GM18907 (cell line): ENCODE measurements around the gene KLHL3.

ENCODE experiments used
- ATAC-seq: cut with Tn5 transposase; IDR thresholded peaks from one replicate; pipeline ENCODE4 v1.9.1; 2021; ENCODE audit warnings: mild to moderate bottlenecking, moderate library complexity; ENCODE audit not compliant: unreplicated experiment

The KLHL3 gene

GRCh38 chr5:137636099-137636498 lies 99.8 kb downstream of the KLHL3 start:
- no peak for ATAC-seq

- ATAC-seq = no peak
Observed at GRCh38 chr5:137635521-137635921, 100.4 kb downstream of the KLHL3 start.

DNA sequence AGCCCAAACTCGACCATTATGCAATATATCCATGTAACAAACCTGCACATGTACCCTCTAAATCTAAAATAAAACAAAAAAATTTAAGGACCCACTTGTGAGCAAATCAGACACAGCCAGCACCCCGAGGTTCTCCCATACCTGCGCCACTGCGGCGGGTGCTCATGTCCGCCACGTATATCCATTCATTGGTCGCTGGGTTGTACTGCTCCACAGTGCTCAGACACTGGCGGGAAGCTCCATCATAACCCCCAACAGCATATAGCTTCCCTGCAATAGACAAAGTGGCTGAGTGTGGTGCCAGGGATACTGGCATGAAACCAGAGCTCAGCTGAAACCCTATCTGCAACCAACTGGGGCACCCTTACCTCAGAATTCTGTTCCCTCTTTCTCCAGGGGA lies 102.0 kb downstream of the KLHL3 start:
- no peak for ATAC-seq

GRCh38 chr5:137632716-137633115 lies 103.2 kb downstream of the KLHL3 start:
- no peak for ATAC-seq

DNA sequence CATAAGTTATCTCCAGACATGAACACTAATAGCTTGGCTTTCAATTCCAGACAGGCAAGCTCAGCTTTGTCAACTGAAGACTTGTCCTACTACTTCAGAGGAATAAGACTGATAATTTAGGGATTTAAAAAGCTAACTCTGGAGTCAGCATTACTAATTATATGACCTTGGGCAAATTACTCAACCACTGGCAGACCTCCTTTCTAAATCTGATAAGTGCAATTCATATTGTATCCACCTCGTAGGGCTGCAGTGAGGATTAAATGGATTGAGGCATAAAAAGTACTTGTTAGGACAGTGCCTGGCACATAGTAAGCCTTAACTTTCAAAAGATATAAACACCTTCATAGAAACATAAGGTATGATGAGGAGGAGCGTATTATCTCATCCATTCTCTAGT lies 104.4 kb downstream of the KLHL3 start:
- ATAC-seq = no peak

DNA sequence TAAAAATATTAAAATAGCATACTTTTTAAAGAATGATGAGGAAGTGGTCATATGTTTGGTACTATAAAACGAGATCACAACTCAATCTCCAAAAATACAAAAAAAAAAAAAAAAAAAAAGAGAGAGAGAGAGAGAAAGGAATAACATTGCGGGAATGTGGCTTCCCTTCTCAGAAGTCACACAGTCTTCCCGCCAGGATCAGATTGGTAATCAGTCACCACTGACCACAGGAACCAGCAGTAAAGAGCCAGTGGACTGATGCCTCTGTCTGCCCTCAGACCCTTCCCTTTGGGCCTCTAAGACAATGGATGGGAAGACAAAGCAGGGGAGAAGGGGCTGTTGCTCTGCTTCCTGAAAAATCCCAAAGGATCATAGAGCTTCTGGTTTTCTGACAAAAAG lies 104.9 kb downstream of the KLHL3 start:
- no peak for ATAC-seq

DNA sequence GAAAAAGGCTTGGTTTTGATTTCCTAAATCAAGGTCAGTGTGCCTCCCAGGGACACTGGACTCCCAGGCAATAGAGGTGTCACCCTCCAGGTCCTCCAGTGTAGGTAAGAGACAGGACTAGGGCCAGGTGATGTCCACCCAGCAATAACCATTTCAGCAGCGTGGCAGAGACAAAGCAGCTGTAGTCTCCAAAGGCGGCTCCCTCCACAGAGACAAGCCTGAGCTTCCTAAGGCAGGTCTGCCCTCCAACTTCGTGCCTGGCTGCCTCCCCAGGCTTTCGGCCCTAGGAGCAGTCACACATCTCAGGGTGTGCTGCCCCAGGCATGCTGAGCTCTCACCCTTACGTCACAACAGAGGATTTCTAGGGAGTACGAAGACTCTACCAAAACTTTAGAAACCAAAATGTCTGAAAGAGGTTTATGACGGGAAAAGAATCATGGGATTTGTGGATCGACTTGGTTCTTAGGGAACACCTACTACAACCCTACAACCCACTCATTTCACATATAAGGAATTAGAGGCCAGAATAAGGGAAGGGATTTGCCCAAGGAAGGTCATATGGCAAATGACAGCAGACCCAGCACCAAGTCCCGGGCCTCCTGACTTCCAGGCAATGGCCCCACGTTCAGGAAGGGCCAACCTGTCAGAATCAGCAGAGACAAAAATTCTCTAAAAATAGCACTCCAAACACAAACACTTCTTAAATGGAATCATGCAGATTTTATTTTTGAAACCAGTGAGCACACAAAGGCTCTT lies 105.5 kb downstream of the KLHL3 start:
- ATAC-seq = peak; percentile 9

DNA sequence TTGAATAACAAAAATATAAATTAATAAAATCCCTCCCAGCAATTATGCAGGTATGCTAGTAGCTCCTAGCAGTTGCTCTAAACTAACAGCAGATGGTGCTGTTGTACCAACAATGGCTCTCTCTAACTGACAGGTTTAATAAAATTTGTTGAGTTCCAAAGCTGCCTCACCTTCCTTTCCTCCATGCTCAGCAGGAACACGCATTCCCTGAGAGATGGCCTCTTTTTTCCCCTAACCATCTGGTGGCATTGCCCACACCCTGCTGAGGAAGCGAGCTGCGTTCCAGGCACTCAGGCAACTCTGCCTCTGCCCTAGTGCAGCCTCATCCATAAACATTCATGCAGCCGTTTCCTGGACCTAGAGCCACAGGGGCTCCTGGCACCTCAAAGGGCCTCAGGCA lies 106.2 kb downstream of the KLHL3 start:
- ATAC-seq = peak; percentile 70

DNA sequence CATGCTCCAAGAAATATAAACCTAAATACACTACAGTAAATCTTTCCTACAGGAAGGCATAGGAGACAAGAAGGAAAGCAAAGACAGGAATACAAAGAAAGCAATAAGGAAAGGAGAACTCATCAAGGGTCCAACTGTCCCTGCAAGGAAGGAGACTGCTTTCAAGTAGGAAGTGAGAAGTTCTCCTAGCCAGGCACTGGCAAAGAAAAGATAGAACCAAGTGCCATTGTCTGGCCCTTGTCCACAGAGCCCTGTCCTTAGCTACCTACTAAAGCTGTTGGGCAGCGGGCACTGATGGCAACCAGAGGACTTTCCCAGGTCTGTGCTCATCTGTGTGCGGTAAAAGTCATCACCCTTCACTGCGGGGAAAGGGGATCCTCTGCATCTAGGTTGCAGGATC lies 108.2 kb downstream of the KLHL3 start:
- ATAC-seq = no peak

- ATAC-seq = no peak
Observed at GRCh38 chr5:137627293-137627692, 108.6 kb downstream of the KLHL3 start.

DNA sequence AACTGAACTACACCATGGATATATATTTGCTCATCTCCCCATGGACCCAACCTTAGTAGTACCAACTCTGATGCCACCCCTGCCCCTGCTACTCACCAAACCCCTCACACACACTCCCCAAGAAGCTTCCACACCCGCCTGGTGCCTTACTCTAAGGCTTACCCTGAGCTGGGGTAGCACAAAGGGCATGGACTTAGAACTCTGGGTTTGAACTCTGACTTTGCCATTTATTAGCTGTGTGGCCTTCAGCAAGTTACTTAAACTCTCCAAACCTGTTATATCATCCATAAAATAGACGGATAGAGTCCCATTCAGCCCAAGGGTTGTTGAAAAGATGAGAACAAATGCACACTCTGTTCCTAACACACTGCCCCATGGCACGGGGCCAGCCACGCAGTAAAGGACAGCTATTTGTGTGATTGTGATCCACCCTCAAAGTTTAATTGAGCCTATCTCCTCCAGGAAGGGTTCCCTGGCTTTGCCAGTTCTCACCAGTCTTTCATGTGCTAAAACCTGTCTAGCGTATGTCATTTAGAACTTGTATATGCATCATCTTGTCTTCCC lies 111.0 kb downstream of the KLHL3 start:
- no peak for ATAC-seq

- ATAC-seq = no peak
Observed at GRCh38 chr5:137622850-137623249, 113.0 kb downstream of the KLHL3 start.

- ATAC-seq = no peak
Observed at GRCh38 chr5:137621861-137622823, 113.7 kb downstream of the KLHL3 start.

DNA sequence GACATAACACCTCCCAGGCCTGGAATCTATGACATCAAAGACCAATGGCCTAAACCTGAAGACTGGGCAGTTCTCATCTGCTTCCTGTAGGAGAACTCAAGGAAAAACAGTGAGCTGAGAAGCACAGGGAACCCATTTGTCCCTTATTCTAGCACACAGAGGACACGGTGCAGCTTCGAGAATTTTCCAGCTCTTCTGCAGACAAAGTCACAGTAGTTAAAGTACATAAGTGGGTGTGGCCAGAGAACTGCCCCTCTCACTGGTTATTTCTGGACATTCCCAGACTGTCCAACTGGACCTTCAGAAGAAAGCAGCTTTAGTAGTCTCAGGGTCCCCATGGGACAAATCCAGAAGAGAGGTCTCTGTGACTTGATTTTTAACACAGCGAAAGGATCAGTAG lies 114.6 kb downstream of the KLHL3 start:
- ATAC-seq = no peak

DNA sequence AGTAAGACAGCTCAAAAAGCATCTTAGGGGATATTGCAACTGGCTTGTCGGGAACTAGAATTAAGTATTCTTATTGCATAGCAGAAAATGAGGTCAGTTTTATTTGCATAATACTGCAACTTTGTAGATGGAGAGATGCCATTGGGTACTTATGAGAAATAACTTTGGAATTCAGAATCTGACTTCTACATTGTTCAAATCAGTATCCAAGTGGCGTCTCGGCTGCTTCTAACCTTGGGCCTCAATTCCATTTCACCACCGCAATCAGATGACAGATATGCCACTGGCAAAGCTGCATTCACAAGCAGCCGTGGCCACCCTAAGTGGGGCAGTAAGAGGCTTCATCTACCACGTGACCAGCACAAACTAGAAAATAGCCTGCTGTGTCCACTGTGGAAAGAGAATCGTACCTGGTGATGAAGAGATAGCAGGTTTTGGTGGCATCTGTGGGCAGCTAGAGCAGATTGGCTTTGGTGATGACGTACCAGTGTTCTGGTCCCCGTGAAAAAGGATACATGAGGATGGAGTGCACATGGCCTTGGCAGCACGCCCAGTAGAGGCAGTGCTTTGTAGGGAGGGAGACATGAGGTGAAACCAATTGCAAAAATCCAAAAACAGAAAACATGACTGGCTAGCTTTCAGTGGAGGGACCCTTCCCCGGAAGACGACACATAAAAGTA lies 116.6 kb downstream of the KLHL3 start:
- no peak for ATAC-seq

GRCh38 chr5:137618476-137618875 lies 117.4 kb downstream of the KLHL3 start:
- ATAC-seq = no peak

GRCh38 chr5:137617528-137618205 lies 118.2 kb downstream of the KLHL3 start:
- ATAC-seq = no peak

DNA sequence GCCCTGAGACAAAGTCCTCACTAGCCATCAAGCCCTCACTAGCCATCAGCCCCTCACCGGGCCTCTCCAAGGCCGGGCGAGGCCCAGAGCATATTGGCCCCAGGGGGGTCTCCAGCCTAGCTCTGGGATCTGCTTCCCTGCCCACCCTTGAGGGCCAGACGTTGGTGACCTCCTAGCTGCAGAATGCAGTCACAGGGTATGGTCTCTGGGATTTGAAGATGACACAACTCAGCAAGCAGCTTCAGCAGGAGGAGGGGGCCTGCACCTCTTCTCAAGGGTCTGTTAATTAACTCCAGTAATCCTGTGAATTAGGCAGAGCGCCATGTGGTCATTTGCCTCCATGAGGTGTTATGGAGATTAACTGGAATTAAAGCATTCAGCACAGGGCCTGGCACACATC lies 119.8 kb downstream of the KLHL3 start:
- ATAC-seq = no peak

DNA sequence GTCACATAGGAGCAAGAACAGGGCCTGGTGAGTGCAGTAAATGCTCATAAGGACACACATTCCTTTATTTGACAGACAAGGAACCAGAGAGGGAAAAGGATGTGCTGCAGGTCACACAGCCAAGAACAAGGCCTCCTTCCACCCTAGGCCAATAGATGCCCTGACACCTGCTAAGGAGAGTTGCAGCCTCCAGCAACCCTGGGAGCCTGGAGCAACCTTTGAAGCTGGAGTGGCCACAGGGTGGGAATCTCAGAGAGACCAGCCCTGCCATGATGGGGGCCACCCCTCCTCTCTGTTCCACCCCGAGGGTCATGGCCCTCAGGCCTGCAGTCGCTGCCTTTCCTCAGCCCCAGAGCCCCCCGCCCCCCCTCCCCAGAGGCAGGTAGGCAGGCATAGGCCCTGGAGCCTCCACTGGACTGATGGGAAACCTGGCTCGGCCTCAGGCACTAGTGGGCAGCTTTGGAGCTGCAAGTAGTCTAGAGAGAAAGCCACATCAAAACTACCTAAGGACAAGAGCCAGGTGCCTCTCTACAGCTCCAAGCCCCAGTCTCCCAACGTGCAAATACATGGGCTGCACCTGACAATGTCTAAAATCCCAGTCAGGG lies 120.6 kb downstream of the KLHL3 start:
- no peak for ATAC-seq
